Measurements from ENCODE around the gene CENPX.
A peak's percentile ranks its signal among the peaks of the same experiment; 100 is the strongest.

The CENPX gene

DNA sequence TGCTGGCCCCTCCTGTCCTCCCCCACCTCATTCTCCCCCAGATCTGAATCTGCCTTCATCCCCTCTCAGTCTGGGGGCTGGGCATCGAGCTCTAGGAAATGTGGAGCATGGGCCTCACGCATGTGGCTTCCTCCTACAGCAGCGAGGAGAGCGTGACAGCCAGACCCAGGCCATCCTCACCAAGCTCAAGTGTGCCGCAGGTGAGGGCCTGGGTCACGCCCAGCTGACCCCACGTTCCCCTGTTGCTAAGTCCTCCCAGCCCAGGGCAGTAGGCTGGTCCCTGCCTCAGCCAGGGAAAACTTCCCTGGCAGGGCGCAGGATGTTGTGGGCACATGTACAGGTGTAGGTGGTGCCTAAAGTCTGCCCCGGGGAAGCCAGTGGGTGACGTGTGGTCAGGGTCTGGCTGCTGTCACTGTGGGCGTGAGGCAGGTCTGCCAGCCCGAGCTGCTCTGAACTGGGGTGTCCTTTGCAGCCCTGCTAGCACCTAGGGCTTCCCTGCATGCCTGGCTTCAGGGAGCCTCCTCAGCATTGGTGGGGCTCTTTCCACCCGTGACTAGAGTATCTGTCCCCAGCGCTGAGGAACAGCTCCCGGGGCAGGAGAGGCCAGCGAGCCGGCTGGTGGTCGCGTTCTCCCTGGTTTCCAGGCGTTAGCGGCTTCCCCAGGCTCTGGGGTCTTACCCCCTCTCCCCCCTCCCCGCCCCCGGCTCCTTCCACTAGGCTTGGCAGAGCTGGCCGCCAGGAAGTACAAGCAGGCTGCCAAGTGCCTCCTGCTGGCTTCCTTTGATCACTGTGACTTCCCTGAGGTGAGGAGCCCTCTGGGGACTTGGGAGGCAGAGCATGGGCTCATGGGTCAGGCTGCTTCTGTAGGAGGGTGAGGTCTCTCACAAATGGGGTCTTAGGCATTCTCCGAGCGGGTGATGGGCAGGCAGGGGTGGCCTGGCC is 32.6 kb upstream of the CENPX start:
- no peak for DNase-seq (ENCODE audit: low read depth, low spot score)
- in situ Hi-C loops (cut with HindIII; ENCODE audit: low sequenced_read_pairs), result no loop called here
- TF ChIP-seq, protein P1, sequence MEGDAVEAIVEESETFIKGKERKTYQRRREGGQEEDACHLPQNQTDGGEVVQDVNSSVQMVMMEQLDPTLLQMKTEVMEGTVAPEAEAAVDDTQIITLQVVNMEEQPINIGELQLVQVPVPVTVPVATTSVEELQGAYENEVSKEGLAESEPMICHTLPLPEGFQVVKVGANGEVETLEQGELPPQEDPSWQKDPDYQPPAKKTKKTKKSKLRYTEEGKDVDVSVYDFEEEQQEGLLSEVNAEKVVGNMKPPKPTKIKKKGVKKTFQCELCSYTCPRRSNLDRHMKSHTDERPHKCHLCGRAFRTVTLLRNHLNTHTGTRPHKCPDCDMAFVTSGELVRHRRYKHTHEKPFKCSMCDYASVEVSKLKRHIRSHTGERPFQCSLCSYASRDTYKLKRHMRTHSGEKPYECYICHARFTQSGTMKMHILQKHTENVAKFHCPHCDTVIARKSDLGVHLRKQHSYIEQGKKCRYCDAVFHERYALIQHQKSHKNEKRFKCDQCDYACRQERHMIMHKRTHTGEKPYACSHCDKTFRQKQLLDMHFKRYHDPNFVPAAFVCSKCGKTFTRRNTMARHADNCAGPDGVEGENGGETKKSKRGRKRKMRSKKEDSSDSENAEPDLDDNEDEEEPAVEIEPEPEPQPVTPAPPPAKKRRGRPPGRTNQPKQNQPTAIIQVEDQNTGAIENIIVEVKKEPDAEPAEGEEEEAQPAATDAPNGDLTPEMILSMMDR (IDR thresholded peaks at IDR 0.05; ENCODE audit: low read depth, low read length), result no peak
- H3K4me3 ChIP-seq (ENCODE audit: low read depth, low read length), result no peak overlapping the region

DNA sequence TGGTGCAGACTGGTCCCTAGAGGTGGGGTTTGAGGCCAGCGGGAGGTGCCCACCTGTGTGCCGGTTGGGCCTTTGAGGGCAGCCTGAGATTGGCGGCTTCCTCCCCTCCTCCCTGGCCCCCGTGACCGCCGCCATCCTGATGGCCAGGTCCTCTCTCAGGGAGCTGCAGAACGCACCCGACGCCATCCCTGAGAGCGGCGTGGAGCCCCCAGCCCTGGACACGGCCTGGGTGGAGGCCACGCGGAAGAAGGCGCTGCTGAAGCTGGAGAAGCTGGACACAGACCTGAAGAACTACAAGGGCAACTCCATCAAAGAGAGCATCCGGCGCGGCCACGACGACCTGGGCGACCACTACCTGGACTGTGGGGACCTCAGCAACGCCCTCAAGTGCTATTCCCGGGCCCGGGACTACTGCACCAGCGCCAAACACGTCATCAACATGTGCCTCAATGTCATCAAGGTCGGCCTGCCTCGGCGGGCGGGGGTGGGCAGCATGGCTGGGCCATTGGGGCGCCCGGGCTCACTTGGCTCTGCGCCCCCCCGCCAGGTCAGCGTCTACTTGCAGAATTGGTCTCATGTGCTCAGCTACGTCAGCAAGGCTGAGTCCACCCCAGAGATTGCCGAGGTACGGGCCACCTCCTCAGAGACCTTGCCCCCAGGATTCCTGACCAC is 31.8 kb upstream of the CENPX start:
- TF ChIP-seq, protein P1 (IDR thresholded peaks at IDR 0.05; ENCODE audit: low read depth, low read length), result no peak
- no peak for DNase-seq (ENCODE audit: low read depth, low spot score)
- in situ Hi-C loops (cut with HindIII; ENCODE audit: low sequenced_read_pairs), result no loop called here
- H3K4me3 ChIP-seq (ENCODE audit: low read depth, low read length), result no peak overlapping the region

DNA sequence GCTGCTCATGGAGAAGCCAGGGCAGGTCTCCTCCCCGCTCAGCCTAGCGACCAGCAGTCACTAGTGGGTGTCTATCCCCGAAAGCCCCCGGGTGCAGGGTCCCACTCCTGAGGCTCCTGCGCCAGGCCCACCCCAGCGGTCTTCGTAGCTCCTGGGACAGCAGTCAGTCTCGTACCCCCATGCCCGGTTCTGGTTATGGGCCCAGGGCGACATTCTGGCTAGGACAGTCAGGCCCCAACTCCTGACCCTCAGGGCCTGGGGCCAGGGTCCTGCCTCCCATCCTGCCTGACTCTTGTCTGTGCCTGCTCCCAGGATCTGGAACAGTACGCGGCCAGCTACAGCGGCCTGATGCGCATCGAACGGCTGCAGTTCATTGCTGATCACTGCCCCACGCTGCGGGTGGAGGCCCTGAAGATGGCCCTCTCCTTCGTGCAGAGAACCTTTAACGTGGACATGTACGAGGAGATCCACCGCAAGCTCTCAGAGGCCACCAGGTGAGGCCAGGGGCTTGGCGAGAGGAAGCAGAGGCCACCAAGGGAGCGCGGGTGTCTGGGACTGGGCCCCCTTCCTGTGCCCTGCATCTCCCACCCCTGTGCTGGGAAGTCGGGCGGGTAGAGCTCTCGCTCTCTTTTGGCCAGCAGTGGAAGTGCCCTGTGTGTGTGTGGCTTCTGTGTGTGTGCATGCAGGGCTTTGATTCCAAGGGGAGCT is 31.0 kb upstream of the CENPX start:
- no peak overlapping the region for H3K4me3 ChIP-seq (ENCODE audit: low read depth, low read length)
- in situ Hi-C loops (cut with HindIII; ENCODE audit: low sequenced_read_pairs), result no loop called here
- TF ChIP-seq, protein P1 (IDR thresholded peaks at IDR 0.05; ENCODE audit: low read depth, low read length), result no peak
- DNase-seq (ENCODE audit: low read depth, low spot score), result no peak

DNA sequence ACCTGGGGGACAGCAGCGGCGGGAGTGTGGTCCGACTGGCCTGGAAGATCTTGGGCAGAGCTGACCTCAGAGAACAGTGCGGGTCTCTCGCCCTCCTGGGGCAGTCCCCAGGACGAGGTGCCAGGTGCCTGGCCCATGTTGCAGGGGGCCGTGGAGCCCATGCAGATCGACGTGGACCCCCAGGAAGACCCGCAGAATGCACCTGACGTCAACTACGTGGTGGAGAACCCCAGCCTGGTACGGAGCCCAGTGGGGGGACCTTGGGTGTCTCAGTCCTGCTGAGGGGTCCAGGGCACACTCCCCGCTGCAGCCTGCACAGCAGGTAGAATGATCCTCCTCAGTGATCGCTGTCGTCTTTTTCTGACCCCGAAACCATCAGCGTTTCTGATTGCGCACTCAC is 30.5 kb upstream of the CENPX start:
- TF ChIP-seq, protein P1 (IDR thresholded peaks at IDR 0.05; ENCODE audit: low read depth, low read length), result no peak
- H3K4me3 ChIP-seq (ENCODE audit: low read depth, low read length), result peak overlapping the region; percentile 76
- DNase-seq (ENCODE audit: low read depth, low spot score), result no peak
- in situ Hi-C loops (cut with HindIII; ENCODE audit: low sequenced_read_pairs), result no loop called here

DNA sequence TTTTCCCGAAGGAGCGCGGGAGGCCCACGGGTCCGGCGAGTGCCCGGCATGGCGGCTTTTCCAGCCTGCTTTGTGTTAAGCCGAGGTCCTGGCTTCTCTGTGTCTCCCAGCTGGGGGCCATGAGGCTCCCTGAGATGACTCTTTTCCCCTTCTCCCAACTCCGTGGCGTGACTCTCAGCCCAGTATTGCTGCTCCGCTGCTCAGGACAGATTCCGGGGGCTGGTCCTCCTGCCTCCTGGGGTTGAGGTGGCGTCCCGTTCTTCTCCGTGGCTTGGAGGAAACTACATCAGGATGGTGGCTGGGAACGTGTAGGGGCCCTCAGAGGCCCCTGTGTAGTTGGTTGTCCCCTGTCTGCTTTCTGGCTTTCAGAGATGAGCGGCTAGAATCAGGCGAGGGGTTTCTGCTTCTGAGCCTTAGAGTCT is 30.0 kb upstream of the CENPX start:
- in situ Hi-C loops (cut with HindIII; ENCODE audit: low sequenced_read_pairs), result no loop called here
- TF ChIP-seq, protein P1 (IDR thresholded peaks at IDR 0.05; ENCODE audit: low read depth, low read length), result no peak
- no peak for DNase-seq (ENCODE audit: low read depth, low spot score)

More for the DNA sequence above, 30.0 kb upstream of the CENPX start:
- H3K4me3 ChIP-seq (ENCODE audit: low read depth, low read length), result peak overlapping the region; percentile 76
